ENCODE results near the gene STK11.

DNA sequence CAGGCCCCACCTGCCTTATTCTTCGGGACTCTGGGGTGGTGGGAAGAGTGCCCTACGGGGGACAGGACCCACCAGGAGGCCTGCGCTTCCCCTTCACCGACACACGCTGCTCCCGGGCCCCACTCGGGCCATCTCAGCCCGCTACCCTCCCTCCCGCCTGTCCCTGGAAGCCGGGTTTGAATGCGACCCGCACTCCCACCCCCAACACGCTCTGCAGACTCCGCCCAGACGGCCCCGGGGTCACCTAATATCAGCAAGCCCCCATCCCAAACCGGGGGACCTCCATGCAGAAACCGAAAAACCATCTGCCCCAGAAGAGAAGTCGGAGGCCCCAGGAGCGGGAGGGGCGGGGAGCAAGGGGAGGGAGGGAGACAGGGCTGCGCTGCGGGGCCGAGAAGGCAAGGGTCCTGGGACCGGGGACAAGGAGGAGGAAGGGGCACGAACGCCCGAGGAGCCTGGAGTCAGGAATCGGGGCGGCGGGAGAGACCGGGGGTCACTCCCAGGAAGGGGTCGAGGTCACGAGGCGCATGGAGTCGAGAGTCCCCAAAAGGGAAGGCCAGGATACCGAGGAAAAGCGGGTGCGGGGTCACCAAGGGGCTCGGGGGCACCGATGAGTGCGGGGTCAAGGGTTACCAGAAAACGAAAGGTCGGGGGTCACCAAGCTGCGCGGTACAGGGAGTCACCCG, 32.3 kb upstream of the STK11 start:
- TF ChIP-seq SMC3 (IDR thresholded peaks at IDR 0.05; ENCODE audit: low read depth, low read length) (no peak), RFX5 (IDR thresholded peaks at IDR 0.05; ENCODE audit: low read depth, low read length) (no peak), POLR2A (IDR thresholded peaks at IDR 0.05; ENCODE audit: low read depth, low read length) (no peak), MAZ (IDR thresholded peaks at IDR 0.05; ENCODE audit: borderline replicate concordance, low read depth, low read length) (0 out of 2 replicates have a peak, but pooled peaks have one; percentile 46), CHD1 (IDR thresholded peaks at IDR 0.05; ENCODE audit: low read depth, low read length) (no peak; the same call in 1 of the 2 replicates), BHLHE40 (IDR thresholded peaks at IDR 0.05; ENCODE audit: low read depth, low read length) (no peak), FOS (IDR thresholded peaks at IDR 0.05; ENCODE audit: low read depth, low read length) (no peak), MXI1 (IDR thresholded peaks at IDR 0.05; ENCODE audit: borderline replicate concordance, low read depth, low read length) (no peak), CEBPB (IDR thresholded peaks at IDR 0.05; ENCODE audit: low read depth, low read length) (no peak), RAD21 (IDR thresholded peaks at IDR 0.05; ENCODE audit: low read length) (no peak)
- TF ChIP-seq, protein P1, sequence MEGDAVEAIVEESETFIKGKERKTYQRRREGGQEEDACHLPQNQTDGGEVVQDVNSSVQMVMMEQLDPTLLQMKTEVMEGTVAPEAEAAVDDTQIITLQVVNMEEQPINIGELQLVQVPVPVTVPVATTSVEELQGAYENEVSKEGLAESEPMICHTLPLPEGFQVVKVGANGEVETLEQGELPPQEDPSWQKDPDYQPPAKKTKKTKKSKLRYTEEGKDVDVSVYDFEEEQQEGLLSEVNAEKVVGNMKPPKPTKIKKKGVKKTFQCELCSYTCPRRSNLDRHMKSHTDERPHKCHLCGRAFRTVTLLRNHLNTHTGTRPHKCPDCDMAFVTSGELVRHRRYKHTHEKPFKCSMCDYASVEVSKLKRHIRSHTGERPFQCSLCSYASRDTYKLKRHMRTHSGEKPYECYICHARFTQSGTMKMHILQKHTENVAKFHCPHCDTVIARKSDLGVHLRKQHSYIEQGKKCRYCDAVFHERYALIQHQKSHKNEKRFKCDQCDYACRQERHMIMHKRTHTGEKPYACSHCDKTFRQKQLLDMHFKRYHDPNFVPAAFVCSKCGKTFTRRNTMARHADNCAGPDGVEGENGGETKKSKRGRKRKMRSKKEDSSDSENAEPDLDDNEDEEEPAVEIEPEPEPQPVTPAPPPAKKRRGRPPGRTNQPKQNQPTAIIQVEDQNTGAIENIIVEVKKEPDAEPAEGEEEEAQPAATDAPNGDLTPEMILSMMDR (conservative IDR thresholded peaks at IDR 0.05; ENCODE audit: low read depth, low read length) = no peak
- TF ChIP-seq, protein P2, sequence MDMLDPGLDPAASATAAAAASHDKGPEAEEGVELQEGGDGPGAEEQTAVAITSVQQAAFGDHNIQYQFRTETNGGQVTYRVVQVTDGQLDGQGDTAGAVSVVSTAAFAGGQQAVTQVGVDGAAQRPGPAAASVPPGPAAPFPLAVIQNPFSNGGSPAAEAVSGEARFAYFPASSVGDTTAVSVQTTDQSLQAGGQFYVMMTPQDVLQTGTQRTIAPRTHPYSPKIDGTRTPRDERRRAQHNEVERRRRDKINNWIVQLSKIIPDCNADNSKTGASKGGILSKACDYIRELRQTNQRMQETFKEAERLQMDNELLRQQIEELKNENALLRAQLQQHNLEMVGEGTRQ (IDR thresholded peaks at IDR 0.05; ENCODE audit: low read depth, low read length) = no peak

All from IMR-90 (cell line).